PC-3 (cell line): Measurements from ENCODE around the gene EIF4E2. TPM values are rescaled to one million over a fixed set of nuclear protein-coding genes. Genes with fewer than 3 reads are reported as not detected.
"Not testable (repeated sequence)": the region's sequence is repeated elsewhere in the genome, so short reads cannot be mapped to it uniquely, and the experiment has no call there.

Source experiments
- ATAC-seq: fragments of 200-7000 bp; cut with Tn5 transposase; 2 replicates; pipeline ENCODE4 v1.9.1; 2020; ENCODE audit warnings: mild to moderate bottlenecking, moderate library complexity
- BruUV-seq: library from RNA; stranded (reverse); fragments of 400-500 nt; replicated peaks from 2 replicates; lab custom pipeline; 2021; lab: Mats Ljungman, UMichigan
- CTCF ChIA-PET: fragments of 300-600 bp; sonication (Branson Sonifier 250); formaldehyde crosslinking; loops from one replicate; lab custom pipeline; 2022; ENCODE audit warnings: antibody characterized with exemption; lab: Charles Lee
- POLR2A ChIA-PET: fragments of 300-600 bp; sonication (Branson Sonifier 250); formaldehyde crosslinking; loops from one replicate; lab custom pipeline; 2022; ENCODE audit warnings: antibody characterized with exemption; ENCODE audit not compliant: unreplicated experiment; lab: Charles Lee
- DNase-seq: peaks from one replicate; pipeline ENCODE4 v3.0.0-alpha.2; 2015
- H2AFZ ChIP-seq: fragments of 300-600 bp; sonication (generic); 2 replicates; pipeline ENCODE4 v1.6.0; 2016; ENCODE audit warnings: antibody characterized with exemption, low read length
- H3F3A ChIP-seq: fragments of 300-600 bp; sonication (generic); one replicate; pipeline ENCODE4 v1.6.0; 2017; ENCODE audit warnings: antibody characterized with exemption, low read length, control low read depth, mild to moderate bottlenecking; ENCODE audit not compliant: unreplicated experiment
- H3K27ac ChIP-seq: fragments of 300-600 bp; sonication (generic); 2 replicates; pipeline ENCODE4 v1.5.1; 2016; ENCODE audit warnings: mild to moderate bottlenecking, low read length
- H3K27me3 ChIP-seq: fragments of 300-600 bp; sonication (generic); 2 replicates; pipeline ENCODE4 v1.6.1; 2016; ENCODE audit warnings: low read length, mixed read lengths
- H3K36me3 ChIP-seq: fragments of 300-600 bp; sonication (generic); 2 replicates; pipeline ENCODE4 v1.6.1; 2016; ENCODE audit warnings: low read depth, mixed run types, low read length, mixed read lengths
- H3K4me1 ChIP-seq: fragments of 300-600 bp; sonication (generic); 2 replicates; pipeline ENCODE4 v1.5.1; 2016; ENCODE audit warnings: low read length; ENCODE audit not compliant: insufficient read depth
- H3K4me2 ChIP-seq: fragments of 300-600 bp; sonication (generic); 2 replicates; pipeline ENCODE4 v1.6.0; 2016; ENCODE audit warnings: low read length
- H3K4me3 ChIP-seq: fragments of 300-600 bp; sonication (generic); 2 replicates; pipeline ENCODE4 v1.5.1; 2016; ENCODE audit warnings: mild to moderate bottlenecking, low read length, mixed read lengths
- H3K79me2 ChIP-seq: fragments of 300-600 bp; sonication (generic); 2 replicates; pipeline ENCODE4 v1.6.1; 2017; ENCODE audit warnings: low read length, mixed read lengths
- H3K9ac ChIP-seq: fragments of 300-600 bp; sonication (generic); 2 replicates; pipeline ENCODE4 v1.6.0; 2016; ENCODE audit warnings: mild to moderate bottlenecking, low read length
- H3K9me2 ChIP-seq: fragments of 300-600 bp; sonication (generic); replicated peaks from 2 replicates; pipeline ENCODE4 v1.6.1; 2016; ENCODE audit warnings: mixed run types, low read length, mixed read lengths
- H3K9me3 ChIP-seq: fragments of 300-600 bp; sonication (generic); 2 replicates; pipeline ENCODE4 v1.6.1; 2016; ENCODE audit warnings: low read length, mixed read lengths
- H4K20me1 ChIP-seq: fragments of 300-600 bp; sonication (generic); 2 replicates; pipeline ENCODE4 v1.6.1; 2016; ENCODE audit warnings: low read length, mixed read lengths
- EZH2 ChIP-seq: fragments of 300-600 bp; sonication (generic); IDR thresholded peaks from one replicate; pipeline ENCODE4 v1.6.1; 2017; ENCODE audit warnings: antibody characterized with exemption, mild to moderate bottlenecking, low read length; ENCODE audit not compliant: unreplicated experiment
- EZH2phosphoT487 ChIP-seq: fragments of 300-600 bp; sonication (generic); IDR thresholded peaks from 2 replicates; pipeline ENCODE4 v1.6.1; 2018; ENCODE audit warnings: mild to moderate bottlenecking, antibody characterized with exemption, low read length, borderline replicate concordance
- intact Hi-C: fragments of 100-400 bp; cut with micrococcal nuclease; formaldehyde crosslinking; loops from 2 replicates; pipeline ENCODE4 v1.9.0; 2023
- total RNA-seq: library from RNA; depleted of rRNA; stranded (reverse); fragments of >200 nt; gene quantifications from 2 replicates; pipeline ENCODE4 v1.2.3, GENCODE V29; 2014
- TF ChIP-seq, protein P1 (sequence below): fragments of 300-600 bp; sonication (generic); conservative IDR thresholded peaks from 2 replicates; pipeline ENCODE4 v1.5.1; 2017; ENCODE audit warnings: antibody characterized with exemption, low read depth, mild to moderate bottlenecking, low read length

The EIF4E2 gene
- total RNA-seq, 1 experiment from 2014 or later: 55.1 TPM

GRCh38 chr2:232530626-232531260 is 19.7 kb upstream of the EIF4E2 start:
- Histone ChIP-seq H2AFZ (no peak overlapping the region), H3K36me3 (no peaks in the 10 kb centered on the region), H3K4me3 (no peak overlapping the region), H3K27me3 (no peaks in the 10 kb centered on the region), H3K4me1 (no peaks in the 10 kb centered on the region), H4K20me1 (no peaks in the 10 kb centered on the region), H3K27ac (no peak overlapping the region), H3K4me2 (no peak overlapping the region), H3K9me3 (no peaks in the 10 kb centered on the region), H3K9me2 (no peaks in the 10 kb centered on the region), H3F3A (no peaks in the 10 kb centered on the region), H3K79me2 (no peaks in the 10 kb centered on the region), H3K9ac (no peak overlapping the region)
- POLR2A ChIA-PET: no interaction called here
- TF ChIP-seq, protein P1, sequence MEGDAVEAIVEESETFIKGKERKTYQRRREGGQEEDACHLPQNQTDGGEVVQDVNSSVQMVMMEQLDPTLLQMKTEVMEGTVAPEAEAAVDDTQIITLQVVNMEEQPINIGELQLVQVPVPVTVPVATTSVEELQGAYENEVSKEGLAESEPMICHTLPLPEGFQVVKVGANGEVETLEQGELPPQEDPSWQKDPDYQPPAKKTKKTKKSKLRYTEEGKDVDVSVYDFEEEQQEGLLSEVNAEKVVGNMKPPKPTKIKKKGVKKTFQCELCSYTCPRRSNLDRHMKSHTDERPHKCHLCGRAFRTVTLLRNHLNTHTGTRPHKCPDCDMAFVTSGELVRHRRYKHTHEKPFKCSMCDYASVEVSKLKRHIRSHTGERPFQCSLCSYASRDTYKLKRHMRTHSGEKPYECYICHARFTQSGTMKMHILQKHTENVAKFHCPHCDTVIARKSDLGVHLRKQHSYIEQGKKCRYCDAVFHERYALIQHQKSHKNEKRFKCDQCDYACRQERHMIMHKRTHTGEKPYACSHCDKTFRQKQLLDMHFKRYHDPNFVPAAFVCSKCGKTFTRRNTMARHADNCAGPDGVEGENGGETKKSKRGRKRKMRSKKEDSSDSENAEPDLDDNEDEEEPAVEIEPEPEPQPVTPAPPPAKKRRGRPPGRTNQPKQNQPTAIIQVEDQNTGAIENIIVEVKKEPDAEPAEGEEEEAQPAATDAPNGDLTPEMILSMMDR: no peak
- TF ChIP-seq EZH2phosphoT487 (no peak), EZH2 (no peak)
- CTCF ChIA-PET: no interaction called here
- DNase-seq (no peak), ATAC-seq (no peak)
- BruUV-seq: no TSS peak
- intact Hi-C loops: no loop called here

DNA sequence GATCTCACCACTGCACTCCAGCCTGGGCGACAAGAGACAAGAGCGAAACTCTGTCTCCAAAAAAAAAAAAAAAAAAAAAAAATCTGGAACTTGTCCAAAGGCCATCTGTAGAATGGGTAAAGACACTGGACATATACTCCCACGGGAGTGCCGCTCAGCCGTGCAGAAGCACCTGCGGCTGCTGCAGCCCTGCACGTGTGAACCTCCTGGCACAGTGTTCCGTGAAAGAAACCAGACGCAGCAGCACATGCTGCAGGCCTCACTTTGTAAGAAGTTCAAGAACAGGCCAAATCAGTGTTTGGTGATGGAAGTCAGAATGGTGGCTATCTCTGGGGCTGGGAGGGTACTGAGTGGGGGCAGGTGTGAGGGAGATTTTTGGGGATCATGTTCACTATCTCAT is 18.1 kb upstream of the EIF4E2 start:
- Histone ChIP-seq H2AFZ (no peak overlapping the region), H3K79me2 (no peaks in the 10 kb centered on the region), H3K9me3 (no peaks in the 10 kb centered on the region), H4K20me1 (no peaks in the 10 kb centered on the region), H3K4me1 (no peaks in the 10 kb centered on the region), H3F3A (no peaks in the 10 kb centered on the region), H3K4me2 (no peak overlapping the region), H3K36me3 (no peaks in the 10 kb centered on the region), H3K9me2 (no peaks in the 10 kb centered on the region), H3K4me3 (no peak overlapping the region), H3K27ac (no peak overlapping the region), H3K9ac (no peak overlapping the region), H3K27me3 (no peaks in the 10 kb centered on the region)
- DNase-seq: no peak
- no peak for TF ChIP-seq EZH2
- TF ChIP-seq, protein P1: no peak
- no peak for TF ChIP-seq EZH2phosphoT487
- ChIA-PET CTCF (no interaction called here), POLR2A (no interaction called here)
- intact Hi-C loops: no loop called here
- BruUV-seq: no TSS peak
- no peak for ATAC-seq

- H3K27ac ChIP-seq, H3F3A ChIP-seq, DNase-seq, BruUV-seq, H3K4me3 ChIP-seq, H3K9me2 ChIP-seq, intact Hi-C loops, H2AFZ ChIP-seq, CTCF ChIA-PET, H3K9me3 ChIP-seq, H3K27me3 ChIP-seq, POLR2A ChIA-PET, H3K4me1 ChIP-seq, H3K79me2 ChIP-seq, H3K4me2 ChIP-seq, ATAC-seq, H4K20me1 ChIP-seq, H3K9ac ChIP-seq, H3K36me3 ChIP-seq: not testable (repeated sequence)
Observed at GRCh38 chr2:232532821-232533220, 17.7 kb upstream of the EIF4E2 start.
